ENCODE measurements around the gene STRN4. TPM values are rescaled to one million over a fixed set of nuclear protein-coding genes. Genes with fewer than 3 reads are reported as not detected.
A peak's percentile ranks its signal among the peaks of the same experiment; 100 is the strongest.
"Not testable (repeated sequence)": the region's sequence is repeated elsewhere in the genome, so short reads cannot be mapped to it uniquely, and the experiment has no call there.

STRN4 gene
- total RNA-seq, 1 experiment from 2014 or later: 162 TPM

DNA sequence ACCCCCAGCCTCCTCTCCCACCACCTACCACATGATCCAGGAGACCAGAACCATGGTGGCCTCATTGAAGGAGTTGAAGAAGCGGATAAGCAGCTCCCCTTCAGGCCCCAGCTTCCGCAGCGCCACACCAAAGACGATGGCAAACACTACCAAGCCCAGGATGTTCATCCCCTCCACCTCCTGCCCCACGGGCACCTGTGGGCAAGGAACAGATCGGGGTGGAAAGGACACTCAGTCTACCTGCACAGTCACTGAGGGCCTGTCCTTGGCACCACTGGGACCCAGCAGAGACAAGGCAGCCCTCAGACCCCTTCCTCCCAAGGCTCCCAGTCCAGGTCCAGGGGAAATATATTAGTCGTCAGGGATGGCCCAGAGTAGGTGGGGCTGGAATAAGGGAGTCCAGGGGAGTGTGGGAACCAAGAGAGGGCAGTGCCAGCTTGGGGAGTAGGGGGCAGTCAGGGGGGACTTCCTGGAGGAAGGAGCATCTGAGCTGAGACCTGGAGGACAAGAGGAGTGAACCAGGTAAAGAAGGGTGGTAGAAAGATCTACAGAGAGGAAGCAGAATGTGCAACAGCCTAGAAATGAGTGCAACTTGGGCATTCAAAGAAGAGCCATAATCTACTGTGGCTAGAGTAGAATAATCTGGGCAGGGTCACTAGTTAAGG is 36.2 kb upstream of the STRN4 start:
- H3K27me3 ChIP-seq (replicated peaks; ENCODE audit: control insufficient read depth, insufficient read depth, low read length): no peaks in the 10 kb centered on the region
- peaks cover 23% of the 10 kb centered on the region for H3K4me1 ChIP-seq
- Mint-ChIP-seq H3K27me3 (ENCODE audit: insufficient read depth, unreplicated experiment) (no peaks in the 10 kb centered on the region), H3K4me3 (ENCODE audit: unreplicated experiment) (peak overlapping the region; percentile 99), H3K4me1 (ENCODE audit: low read depth, unreplicated experiment) (peaks cover 35% of the 10 kb centered on the region), H3K36me3 (ENCODE audit: insufficient read depth, unreplicated experiment) (peaks cover 100% of the 10 kb centered on the region), H3K9me3 (ENCODE audit: unreplicated experiment) (no peaks in the 10 kb centered on the region), H3K27ac (ENCODE audit: unreplicated experiment) (peak overlapping the region; percentile 99)
- peaks cover 19% of the 10 kb centered on the region for H3K36me3 ChIP-seq (ENCODE audit: control insufficient read depth, insufficient read depth, low read length)
- DNase-seq: no peak
- BruUV-seq (replicated peaks): no TSS peak
- ChIA-PET POLR2A (no interaction called here), CTCF (no interaction called here)
- H3K9me3 ChIP-seq: no peaks in the 10 kb centered on the region
- no peak overlapping the region for H3K4me3 ChIP-seq (ENCODE audit: low read depth, low read length)
- intact Hi-C loops (cut with micrococcal nuclease; ENCODE audit: unreplicated experiment): no loop called here
- TF ChIP-seq CTCF (IDR thresholded peaks at IDR 0.05; ENCODE audit: insufficient read depth in 1 of 2, low read depth in 1 of 2, low read length in 1 of 2, severe bottlenecking in 1 of 2, unreplicated experiment in 1 of 2): no peak

GRCh38 chr19:46777956-46778645 is 31.9 kb upstream of the STRN4 start:
- intact Hi-C loops (cut with micrococcal nuclease; ENCODE audit: unreplicated experiment); BruUV-seq (replicated peaks); H3K27me3 ChIP-seq (replicated peaks; ENCODE audit: control insufficient read depth, insufficient read depth, low read length); H3K9me3 ChIP-seq; H3K27me3 Mint-ChIP-seq (ENCODE audit: insufficient read depth, unreplicated experiment); POLR2A ChIA-PET; H3K4me3 Mint-ChIP-seq (ENCODE audit: unreplicated experiment); H3K4me3 ChIP-seq (ENCODE audit: low read depth, low read length); H3K4me1 Mint-ChIP-seq (ENCODE audit: low read depth, unreplicated experiment); DNase-seq; H3K4me1 ChIP-seq; H3K9me3 Mint-ChIP-seq (ENCODE audit: unreplicated experiment); CTCF ChIA-PET: not testable (repeated sequence)
- peak overlapping the region; percentile 55 for H3K27ac Mint-ChIP-seq (ENCODE audit: unreplicated experiment)
- H3K36me3 Mint-ChIP-seq (ENCODE audit: insufficient read depth, unreplicated experiment): peaks cover 99% of the 10 kb centered on the region
- peaks cover 10% of the 10 kb centered on the region for H3K36me3 ChIP-seq (ENCODE audit: control insufficient read depth, insufficient read depth, low read length)

DNA sequence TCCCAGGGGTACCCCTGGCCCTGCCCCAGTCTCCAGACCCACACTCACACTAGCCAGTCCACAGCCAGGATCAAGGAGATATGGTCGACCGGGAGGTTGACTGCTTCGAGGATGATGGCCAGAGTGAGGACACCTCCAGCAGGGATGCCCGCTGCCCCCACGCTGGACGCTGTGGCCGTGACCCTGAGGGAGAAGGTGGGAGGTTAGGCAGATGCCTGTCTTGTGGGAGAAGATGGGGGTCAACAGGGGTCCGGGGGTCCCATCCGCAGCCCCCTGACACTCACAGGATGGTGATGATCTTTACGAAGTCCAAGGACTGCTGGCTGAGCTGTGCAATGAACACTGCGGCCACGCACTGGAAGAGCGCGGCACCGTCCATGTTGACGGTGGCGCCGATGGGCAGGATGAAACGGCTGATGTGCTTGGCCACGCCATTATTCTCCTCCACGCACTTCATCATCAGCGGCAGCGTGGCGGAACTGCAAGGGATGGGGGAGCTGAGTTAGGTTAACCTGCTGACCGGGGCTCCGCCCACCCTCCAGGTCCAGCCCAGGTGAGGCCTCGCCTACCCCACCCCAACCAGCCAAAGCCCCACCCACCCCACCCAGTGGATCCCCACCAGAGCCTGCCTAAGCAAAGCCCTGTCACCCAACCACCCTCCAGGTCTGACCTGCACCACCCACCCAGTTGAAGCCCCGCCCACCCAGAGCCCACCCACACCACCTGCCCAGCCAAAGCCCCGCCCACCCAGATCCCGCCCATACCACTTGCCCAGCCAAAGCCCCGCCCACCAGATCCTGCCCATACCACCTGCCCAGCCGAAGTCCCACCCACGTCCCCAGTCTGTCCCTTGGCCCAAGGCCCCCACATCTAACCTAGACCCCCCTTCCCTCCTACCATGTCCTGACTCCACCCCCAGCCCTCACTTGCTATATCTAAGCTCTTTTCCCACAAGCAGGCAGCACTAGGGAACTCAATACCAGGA is 31.0 kb upstream of the STRN4 start:
- Mint-ChIP-seq H3K4me1 (ENCODE audit: low read depth, unreplicated experiment) (no peaks in the 10 kb centered on the region), H3K4me3 (ENCODE audit: unreplicated experiment) (no peak overlapping the region), H3K27me3 (ENCODE audit: insufficient read depth, unreplicated experiment) (no peaks in the 10 kb centered on the region), H3K9me3 (ENCODE audit: unreplicated experiment) (no peaks in the 10 kb centered on the region), H3K36me3 (ENCODE audit: insufficient read depth, unreplicated experiment) (peaks cover 99% of the 10 kb centered on the region), H3K27ac (ENCODE audit: unreplicated experiment) (peak overlapping the region; percentile 20)
- ChIA-PET POLR2A (interaction anchor here (0.5 kb wide), 1 partner anchor 95 kb away, joined by 6 read pairs; no protein-coding TSS in a partner anchor), CTCF (interaction anchor here (1.3 kb wide), 1 partner anchor 9 kb away, joined by 3 read pairs; no protein-coding TSS in a partner anchor)
- TF ChIP-seq CTCF (IDR thresholded peaks at IDR 0.05; ENCODE audit: insufficient read depth in 1 of 2, low read depth in 1 of 2, low read length in 1 of 2, severe bottlenecking in 1 of 2, unreplicated experiment in 1 of 2): no peak
- no TSS peak for BruUV-seq (replicated peaks)
- no peaks in the 10 kb centered on the region for H3K9me3 ChIP-seq
- no peaks in the 10 kb centered on the region for H3K27me3 ChIP-seq (replicated peaks; ENCODE audit: control insufficient read depth, insufficient read depth, low read length)
- no peaks in the 10 kb centered on the region for H3K4me1 ChIP-seq
- H3K36me3 ChIP-seq (ENCODE audit: control insufficient read depth, insufficient read depth, low read length): peaks cover 6% of the 10 kb centered on the region
- peak; percentile 60 to 76 for DNase-seq
- no peak overlapping the region for H3K4me3 ChIP-seq (ENCODE audit: low read depth, low read length)
- intact Hi-C loops (cut with micrococcal nuclease; ENCODE audit: unreplicated experiment): no loop called here

Data from Caco-2 (cell line).